K562 (cell line): ENCODE data around the gene KPNA4. TPM values are rescaled to one million over a fixed set of nuclear protein-coding genes. Genes with fewer than 3 reads are reported as not detected.
A peak's percentile ranks its signal among the peaks of the same experiment; 100 is the strongest.

Experiments used
- BCL6 ChIP-seq: fragments of 250-450 bp; sonication (Bioruptor Pico); IDR thresholded peaks from 2 replicates; pipeline ENCODE4 v1.4.0; 2020
- HMGN3 ChIP-seq: IDR thresholded peaks from 2 replicates; pipeline ENCODE4 v1.6.1; 2011; ENCODE audit warnings: borderline replicate concordance, low read depth, mild to moderate bottlenecking, mixed read lengths, low read length; ENCODE audit not compliant: insufficient read length; ENCODE audit errors: extremely low read depth
- KLF16 ChIP-seq: IDR thresholded peaks from 2 replicates; pipeline ENCODE4 v1.6.1; 2016; ENCODE audit warnings: antibody characterized with exemption
- MYBL2 ChIP-seq, 2 experiments: fragments of 450-650 bp in 1 of 2; sonication (generic) in 1 of 2; formaldehyde crosslinking in 1 of 2; IDR thresholded peaks; 2 replicates each; pipeline versions ENCODE4 v1.6.1 to v1.8.1; 2017 to 2022; ENCODE audit warnings: borderline replicate concordance in 1 of 2, inconsistent platforms in 1 of 2, low read depth in 1 of 2, mild to moderate bottlenecking in 1 of 2, missing genetic modification reagents in 1 of 2, moderate library complexity in 1 of 2
- NFIC ChIP-seq: fragments of 450-650 bp; IDR thresholded peaks from 2 replicates; pipeline ENCODE4 v1.6.1; 2017; ENCODE audit warnings: mild to moderate bottlenecking, inconsistent platforms
- ZNF717 ChIP-seq: fragments of 250-450 bp; sonication (Bioruptor Pico); IDR thresholded peaks from 2 replicates; pipeline ENCODE4 v1.5.0; 2021
- ZSCAN29 ChIP-seq: fragments of 450-650 bp; IDR thresholded peaks from 2 replicates; pipeline ENCODE4 v1.6.1; 2017
- polyA plus RNA-seq, 8 experiments: library from polyadenylated mRNA; depleted of rRNA in 4 of 8; stranded (reverse) in 5 of 8; unstranded in 3 of 8; fragments of >200 nt; fragmentation: Nextera tagmentation in 2 of 8; fragmentation: Illumina TruSeq in 1 of 8; extraction: Ambion mirVana in 2 of 8; extraction: Trizol in 1 of 8; gene quantifications; 2 replicates each; pipeline versions ENCODE4 v1.2.1 to v1.2.3, GENCODE V29; 2011 to 2014; ENCODE audit warnings: inconsistent platforms in 1 of 8, missing spikeins in 1 of 8
- total RNA-seq, 7 experiments: library from RNA; depleted of rRNA in 6 of 7; stranded (reverse); fragments of >200 nt in 6 of 7; fragmentation: Illumina TruSeq in 2 of 7; extraction: Trizol in 2 of 7; gene quantifications; 2 replicates each; pipeline versions ENCODE4 v1.2.1 to v1.2.3, GENCODE V29; 2011 to 2021; ENCODE audit warnings: low replicate concordance in 1 of 7
- TF ChIP-seq, protein P1 (sequence below): sonication (generic); formaldehyde crosslinking; IDR thresholded peaks from 2 replicates; pipeline ENCODE4 v1.5.0; 2020; ENCODE audit warnings: missing genetic modification reagents
- TF ChIP-seq, protein P2 (sequence below): fragments of 450-650 bp; IDR thresholded peaks from 2 replicates; pipeline ENCODE4 v1.6.1; 2016; ENCODE audit warnings: antibody characterized with exemption
- TF ChIP-seq, protein P3 (sequence below): fragments of 200-600 bp; sonication (generic); IDR thresholded peaks from one replicate; pipeline ENCODE4 v1.6.1; 2012; ENCODE audit warnings: mild to moderate bottlenecking, low read depth, low read length, inconsistent platforms

Gene KPNA4
- total and polyA plus RNA-seq, 9 of the 15 experiments (the other 6 are each of a cell fraction or from before 2014, with no cell fraction given), result 13.9 to 66.6 (median 34.5) TPM

DNA sequence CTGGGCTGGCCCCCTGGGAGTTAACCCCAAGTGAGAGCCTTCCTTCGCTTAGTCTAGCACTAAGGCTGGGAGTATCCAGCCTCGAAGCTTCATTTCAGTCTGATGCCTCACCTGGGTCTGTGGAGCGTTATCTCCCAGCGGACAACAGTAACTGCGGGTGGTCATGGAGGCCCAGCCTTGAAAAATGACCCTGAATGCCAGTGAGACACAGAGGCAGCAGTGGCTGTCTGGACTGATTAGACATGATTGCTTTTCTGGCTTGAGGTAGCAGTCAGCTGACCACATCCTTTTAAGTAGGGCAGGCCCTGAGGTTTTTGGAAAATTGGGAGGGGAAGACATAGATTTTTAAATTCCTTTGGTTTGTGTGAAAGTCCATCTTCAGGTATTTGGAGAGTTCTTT lies 87.6 kb downstream of the KPNA4 start (continued):
- TF ChIP-seq, protein P1, sequence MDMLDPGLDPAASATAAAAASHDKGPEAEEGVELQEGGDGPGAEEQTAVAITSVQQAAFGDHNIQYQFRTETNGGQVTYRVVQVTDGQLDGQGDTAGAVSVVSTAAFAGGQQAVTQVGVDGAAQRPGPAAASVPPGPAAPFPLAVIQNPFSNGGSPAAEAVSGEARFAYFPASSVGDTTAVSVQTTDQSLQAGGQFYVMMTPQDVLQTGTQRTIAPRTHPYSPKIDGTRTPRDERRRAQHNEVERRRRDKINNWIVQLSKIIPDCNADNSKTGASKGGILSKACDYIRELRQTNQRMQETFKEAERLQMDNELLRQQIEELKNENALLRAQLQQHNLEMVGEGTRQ (CRISPR knock-in tag), result 0 out of 2 replicates have a peak, but pooled peaks have one; percentile 16
- peak; percentile 15; the same call in 1 of the 2 replicates for TF ChIP-seq NFIC
- 0 out of 2 replicates have a peak, but pooled peaks have one; percentile 8 for TF ChIP-seq KLF16
- TF ChIP-seq MYBL2 (IDR thresholded peaks at IDR 0.05; ENCODE audit: low read depth), result no peak
- TF ChIP-seq MYBL2 (CRISPR knock-in tag; IDR thresholded peaks at IDR 0.05; ENCODE audit: borderline replicate concordance), result no peak
- TF ChIP-seq HMGN3, result no peak
- no peak for TF ChIP-seq BCL6
- no peak for TF ChIP-seq ZSCAN29
- TF ChIP-seq ZNF717 (CRISPR knock-in tag), result no peak
- TF ChIP-seq, protein P2, sequence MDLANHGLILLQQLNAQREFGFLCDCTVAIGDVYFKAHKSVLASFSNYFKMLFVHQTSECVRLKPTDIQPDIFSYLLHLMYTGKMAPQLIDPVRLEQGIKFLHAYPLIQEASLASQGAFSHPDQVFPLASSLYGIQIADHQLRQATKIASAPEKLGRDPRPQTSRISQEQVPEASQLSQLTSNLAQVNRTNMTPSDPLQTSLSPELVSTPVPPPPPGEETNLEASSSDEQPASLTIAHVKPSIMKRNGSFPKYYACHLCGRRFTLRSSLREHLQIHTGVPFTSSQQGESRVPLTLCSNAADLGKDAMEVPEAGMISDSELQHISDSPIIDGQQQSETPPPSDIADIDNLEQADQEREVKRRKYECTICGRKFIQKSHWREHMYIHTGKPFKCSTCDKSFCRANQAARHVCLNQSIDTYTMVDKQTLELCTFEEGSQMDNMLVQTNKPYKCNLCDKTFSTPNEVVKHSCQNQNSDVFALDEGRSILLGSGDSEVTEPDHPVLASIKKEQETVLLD, result no peak
- TF ChIP-seq, protein P3, sequence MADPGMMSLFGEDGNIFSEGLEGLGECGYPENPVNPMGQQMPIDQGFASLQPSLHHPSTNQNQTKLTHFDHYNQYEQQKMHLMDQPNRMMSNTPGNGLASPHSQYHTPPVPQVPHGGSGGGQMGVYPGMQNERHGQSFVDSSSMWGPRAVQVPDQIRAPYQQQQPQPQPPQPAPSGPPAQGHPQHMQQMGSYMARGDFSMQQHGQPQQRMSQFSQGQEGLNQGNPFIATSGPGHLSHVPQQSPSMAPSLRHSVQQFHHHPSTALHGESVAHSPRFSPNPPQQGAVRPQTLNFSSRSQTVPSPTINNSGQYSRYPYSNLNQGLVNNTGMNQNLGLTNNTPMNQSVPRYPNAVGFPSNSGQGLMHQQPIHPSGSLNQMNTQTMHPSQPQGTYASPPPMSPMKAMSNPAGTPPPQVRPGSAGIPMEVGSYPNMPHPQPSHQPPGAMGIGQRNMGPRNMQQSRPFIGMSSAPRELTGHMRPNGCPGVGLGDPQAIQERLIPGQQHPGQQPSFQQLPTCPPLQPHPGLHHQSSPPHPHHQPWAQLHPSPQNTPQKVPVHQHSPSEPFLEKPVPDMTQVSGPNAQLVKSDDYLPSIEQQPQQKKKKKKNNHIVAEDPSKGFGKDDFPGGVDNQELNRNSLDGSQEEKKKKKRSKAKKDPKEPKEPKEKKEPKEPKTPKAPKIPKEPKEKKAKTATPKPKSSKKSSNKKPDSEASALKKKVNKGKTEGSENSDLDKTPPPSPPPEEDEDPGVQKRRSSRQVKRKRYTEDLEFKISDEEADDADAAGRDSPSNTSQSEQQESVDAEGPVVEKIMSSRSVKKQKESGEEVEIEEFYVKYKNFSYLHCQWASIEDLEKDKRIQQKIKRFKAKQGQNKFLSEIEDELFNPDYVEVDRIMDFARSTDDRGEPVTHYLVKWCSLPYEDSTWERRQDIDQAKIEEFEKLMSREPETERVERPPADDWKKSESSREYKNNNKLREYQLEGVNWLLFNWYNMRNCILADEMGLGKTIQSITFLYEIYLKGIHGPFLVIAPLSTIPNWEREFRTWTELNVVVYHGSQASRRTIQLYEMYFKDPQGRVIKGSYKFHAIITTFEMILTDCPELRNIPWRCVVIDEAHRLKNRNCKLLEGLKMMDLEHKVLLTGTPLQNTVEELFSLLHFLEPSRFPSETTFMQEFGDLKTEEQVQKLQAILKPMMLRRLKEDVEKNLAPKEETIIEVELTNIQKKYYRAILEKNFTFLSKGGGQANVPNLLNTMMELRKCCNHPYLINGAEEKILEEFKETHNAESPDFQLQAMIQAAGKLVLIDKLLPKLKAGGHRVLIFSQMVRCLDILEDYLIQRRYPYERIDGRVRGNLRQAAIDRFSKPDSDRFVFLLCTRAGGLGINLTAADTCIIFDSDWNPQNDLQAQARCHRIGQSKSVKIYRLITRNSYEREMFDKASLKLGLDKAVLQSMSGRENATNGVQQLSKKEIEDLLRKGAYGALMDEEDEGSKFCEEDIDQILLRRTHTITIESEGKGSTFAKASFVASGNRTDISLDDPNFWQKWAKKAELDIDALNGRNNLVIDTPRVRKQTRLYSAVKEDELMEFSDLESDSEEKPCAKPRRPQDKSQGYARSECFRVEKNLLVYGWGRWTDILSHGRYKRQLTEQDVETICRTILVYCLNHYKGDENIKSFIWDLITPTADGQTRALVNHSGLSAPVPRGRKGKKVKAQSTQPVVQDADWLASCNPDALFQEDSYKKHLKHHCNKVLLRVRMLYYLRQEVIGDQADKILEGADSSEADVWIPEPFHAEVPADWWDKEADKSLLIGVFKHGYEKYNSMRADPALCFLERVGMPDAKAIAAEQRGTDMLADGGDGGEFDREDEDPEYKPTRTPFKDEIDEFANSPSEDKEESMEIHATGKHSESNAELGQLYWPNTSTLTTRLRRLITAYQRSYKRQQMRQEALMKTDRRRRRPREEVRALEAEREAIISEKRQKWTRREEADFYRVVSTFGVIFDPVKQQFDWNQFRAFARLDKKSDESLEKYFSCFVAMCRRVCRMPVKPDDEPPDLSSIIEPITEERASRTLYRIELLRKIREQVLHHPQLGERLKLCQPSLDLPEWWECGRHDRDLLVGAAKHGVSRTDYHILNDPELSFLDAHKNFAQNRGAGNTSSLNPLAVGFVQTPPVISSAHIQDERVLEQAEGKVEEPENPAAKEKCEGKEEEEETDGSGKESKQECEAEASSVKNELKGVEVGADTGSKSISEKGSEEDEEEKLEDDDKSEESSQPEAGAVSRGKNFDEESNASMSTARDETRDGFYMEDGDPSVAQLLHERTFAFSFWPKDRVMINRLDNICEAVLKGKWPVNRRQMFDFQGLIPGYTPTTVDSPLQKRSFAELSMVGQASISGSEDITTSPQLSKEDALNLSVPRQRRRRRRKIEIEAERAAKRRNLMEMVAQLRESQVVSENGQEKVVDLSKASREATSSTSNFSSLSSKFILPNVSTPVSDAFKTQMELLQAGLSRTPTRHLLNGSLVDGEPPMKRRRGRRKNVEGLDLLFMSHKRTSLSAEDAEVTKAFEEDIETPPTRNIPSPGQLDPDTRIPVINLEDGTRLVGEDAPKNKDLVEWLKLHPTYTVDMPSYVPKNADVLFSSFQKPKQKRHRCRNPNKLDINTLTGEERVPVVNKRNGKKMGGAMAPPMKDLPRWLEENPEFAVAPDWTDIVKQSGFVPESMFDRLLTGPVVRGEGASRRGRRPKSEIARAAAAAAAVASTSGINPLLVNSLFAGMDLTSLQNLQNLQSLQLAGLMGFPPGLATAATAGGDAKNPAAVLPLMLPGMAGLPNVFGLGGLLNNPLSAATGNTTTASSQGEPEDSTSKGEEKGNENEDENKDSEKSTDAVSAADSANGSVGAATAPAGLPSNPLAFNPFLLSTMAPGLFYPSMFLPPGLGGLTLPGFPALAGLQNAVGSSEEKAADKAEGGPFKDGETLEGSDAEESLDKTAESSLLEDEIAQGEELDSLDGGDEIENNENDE, result no peak
